Peyer's patch (tissue), 4 donors: Measurements from ENCODE around the gene FGFR4. TPM values are rescaled to one million over a fixed set of nuclear protein-coding genes. Genes with fewer than 3 reads are reported as not detected.
A peak's percentile ranks its signal among the peaks of the same experiment; 100 is the strongest.
"Not testable (repeated sequence)": the region's sequence is repeated elsewhere in the genome, so short reads cannot be mapped to it uniquely, and the experiment has no call there.

Experiments used
- DNase-seq, 3 donors: peaks; one replicate each; pipeline ENCODE4 v3.0.0-alpha.2; 2017 to 2019
- H3K27ac ChIP-seq, 4 donors: fragments of 200-600 bp; sonication (generic); one replicate each; pipeline ENCODE4 v1.5.1; 2016 to 2019
- H3K27me3 ChIP-seq, 2 donors: fragments of 200-600 bp; sonication (generic); one replicate each; pipeline ENCODE4 v1.5.1; 2019
- H3K36me3 ChIP-seq, 3 donors: fragments of 200-600 bp; sonication (generic); one replicate each; pipeline ENCODE4 v1.5.1; 2016 to 2019
- H3K4me1 ChIP-seq, 4 donors: fragments of 200-600 bp; sonication (generic); one replicate each; pipeline ENCODE4 v1.5.1; 2016 to 2019
- H3K4me3 ChIP-seq, 4 donors: fragments of 200-600 bp; sonication (generic); 1 replicate in 3 of 4; 2 replicates in 1 of 4; pipeline ENCODE4 v1.5.1; 2016 to 2019; ENCODE audit warnings: mild to moderate bottlenecking in 1 of 4
- H3K9me3 ChIP-seq, 4 donors: fragments of 200-600 bp; sonication (generic); one replicate each; pipeline ENCODE4 v1.5.1; 2016 to 2019; ENCODE audit warnings: mild to moderate bottlenecking in 1 of 4
- CTCF ChIP-seq, 6 experiments: fragments of 450-650 bp in 4 of 6; fragments of 200-600 bp in 2 of 6; sonication (generic) in 1 of 6; IDR thresholded peaks; one replicate each; pipeline ENCODE4 v1.5.1; 2017 to 2019; ENCODE audit warnings: antibody characterized with exemption in 6 of 6, mild to moderate bottlenecking in 3 of 6, moderate library complexity in 1 of 6
- POLR2A ChIP-seq, 2 donors: fragments of 450-650 bp; IDR thresholded peaks; one replicate each; pipeline ENCODE4 v1.5.1; 2017; ENCODE audit warnings: antibody characterized with exemption in 2 of 2, mild to moderate bottlenecking in 2 of 2, moderate library complexity in 2 of 2
- total RNA-seq, 4 donors: library from RNA; depleted of rRNA; stranded (reverse); fragments of >200 nt; gene quantifications; one replicate each; pipeline ENCODE4 v1.1.0, GENCODE V29; 2016

FGFR4 gene
- total RNA-seq, 4 donors from 2014 or later, result 43.0 to 264 (median 72.3) TPM

- Histone ChIP-seq H3K36me3 (peaks cover 0 to 40% (median 0%) of the 10 kb centered on the region in 3 donors), H3K9me3 (no peaks in the 10 kb centered on the region), H3K4me3 (no peak overlapping the region), H3K27me3 (no peaks in the 10 kb centered on the region), H3K4me1 (peaks cover 0 to 3% (median 0%) of the 10 kb centered on the region in 4 donors), H3K27ac (peak overlapping the region in 2 of 4 donors; percentile 28 to 59)
- no peak for DNase-seq
- TF ChIP-seq CTCF (IDR thresholded peaks at IDR 0.05) (no peak), POLR2A (IDR thresholded peaks at IDR 0.05) (no peak)
These were observed 42.8 kb upstream of the FGFR4 start for GRCh38 chr5:177043958-177044357.

- Histone ChIP-seq H3K36me3 (peaks cover 0 to 40% (median 0%) of the 10 kb centered on the region in 3 donors), H3K4me1 (peaks cover 0 to 3% (median 0%) of the 10 kb centered on the region in 4 donors), H3K9me3 (no peaks in the 10 kb centered on the region), H3K4me3 (no peak overlapping the region), H3K27me3 (no peaks in the 10 kb centered on the region), H3K27ac (peak overlapping the region in 3 of 4 donors; percentile 13 to 59 (median 28))
- no peak for DNase-seq
- no peak for TF ChIP-seq CTCF (IDR thresholded peaks at IDR 0.05)
- TF ChIP-seq POLR2A (IDR thresholded peaks at IDR 0.05), result no peak
These were observed 42.1 kb upstream of the FGFR4 start for GRCh38 chr5:177044641-177045040.

DNA sequence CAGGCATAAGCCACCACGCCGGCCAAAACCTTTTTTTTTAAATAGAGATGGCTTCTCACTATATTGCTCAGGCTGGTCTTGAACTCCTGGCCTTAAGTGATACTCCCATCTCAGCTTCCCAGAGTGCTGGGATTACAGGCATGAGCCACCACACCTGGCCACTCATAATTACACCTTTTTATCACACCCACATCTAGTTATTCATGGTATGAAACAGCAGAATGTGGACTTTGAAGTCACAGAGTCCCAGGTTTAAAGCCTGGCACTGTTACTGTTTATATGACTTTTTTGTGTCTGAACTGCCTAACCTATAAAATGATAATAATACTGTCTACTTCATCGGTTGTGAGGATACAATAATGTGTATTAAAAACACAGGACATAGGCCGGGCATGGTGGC, 41.1 kb upstream of the FGFR4 start:
- DNase-seq, result peak in 1 of 3 donors; percentile 49
- H3K27me3 ChIP-seq, result no peaks in the 10 kb centered on the region
- H3K36me3 ChIP-seq, result peaks cover 0 to 47% (median 0%) of the 10 kb centered on the region in 3 donors
- peaks cover 0 to 3% (median 0%) of the 10 kb centered on the region in 4 donors for H3K4me1 ChIP-seq
- no peak for TF ChIP-seq POLR2A (IDR thresholded peaks at IDR 0.05)
- no peak for TF ChIP-seq CTCF (IDR thresholded peaks at IDR 0.05)
- no peaks in the 10 kb centered on the region for H3K9me3 ChIP-seq
- H3K4me3 ChIP-seq, result no peak overlapping the region
- H3K27ac ChIP-seq, result peak overlapping the region in 3 of 4 donors; percentile 13 to 64 (median 28)

GRCh38 chr5:177048531-177048930, 38.2 kb upstream of the FGFR4 start:
- not testable (repeated sequence) for DNase-seq, H3K4me1 ChIP-seq, H3K27ac ChIP-seq, H3K27me3 ChIP-seq, H3K4me3 ChIP-seq, H3K9me3 ChIP-seq
- peaks cover 0 to 33% (median 0%) of the 10 kb centered on the region in 3 donors for H3K36me3 ChIP-seq

DNA sequence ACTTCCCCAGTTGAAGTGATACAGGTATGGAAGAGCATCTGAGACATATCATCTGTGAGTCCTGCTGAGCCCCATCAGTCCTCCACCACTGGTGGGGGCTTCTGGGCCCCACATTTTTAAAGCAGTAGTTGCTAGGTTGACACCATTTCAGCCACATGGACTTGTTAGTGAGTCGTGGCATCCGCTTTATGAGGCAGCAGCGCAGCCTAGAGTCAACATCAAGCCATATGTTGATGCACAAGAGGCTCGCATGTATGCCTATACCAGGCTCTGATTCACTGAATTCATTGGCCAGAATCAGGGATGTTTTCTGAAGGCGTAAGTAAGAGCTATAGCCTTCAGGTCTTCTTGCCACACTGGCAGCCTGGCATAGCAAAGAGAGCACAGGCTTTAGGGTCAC, 37.4 kb upstream of the FGFR4 start:
- Histone ChIP-seq H3K9me3 (no peaks in the 10 kb centered on the region), H3K4me3 (no peak overlapping the region)
- peak in 1 of 6 experiments; percentile 11 for TF ChIP-seq CTCF (IDR thresholded peaks at IDR 0.05)
- TF ChIP-seq POLR2A (IDR thresholded peaks at IDR 0.05), result no peak

DNA sequence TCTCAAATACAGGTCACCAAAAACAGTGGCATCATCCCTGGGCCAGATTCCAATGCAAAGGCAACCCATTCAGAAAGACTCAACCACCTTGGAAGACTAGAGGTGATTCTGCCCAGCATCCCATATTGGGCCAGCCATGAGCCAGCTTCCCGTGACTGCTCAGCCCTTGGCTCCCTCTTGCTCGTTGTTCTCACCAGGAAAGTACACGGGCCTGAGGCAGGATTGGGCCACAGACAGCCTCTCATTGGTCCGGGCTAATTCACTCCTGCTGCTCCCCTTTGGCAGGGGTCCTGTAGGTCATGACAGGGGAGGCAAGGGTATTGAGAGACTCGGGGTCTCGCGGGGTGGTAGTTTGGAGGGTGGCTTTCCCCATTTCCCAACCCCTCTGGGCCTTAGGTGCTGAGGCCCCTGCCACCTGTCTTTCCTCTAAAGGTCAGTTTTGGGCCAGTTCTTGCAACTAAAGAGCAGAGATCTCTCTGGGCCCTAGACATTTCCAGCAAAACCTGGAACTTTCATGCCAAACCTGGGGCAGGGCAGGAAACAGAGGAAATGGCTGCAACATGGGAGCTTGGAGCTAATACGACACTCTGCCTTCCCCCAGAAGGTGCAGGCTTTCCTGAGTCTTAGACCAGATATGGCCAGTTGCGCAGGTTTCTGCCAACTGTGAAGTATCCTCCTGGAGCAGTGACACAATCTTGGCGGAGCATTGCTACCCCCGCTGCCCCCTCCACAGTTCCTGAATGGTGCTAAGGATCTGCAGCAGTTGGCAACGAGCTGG, 22.0 kb upstream of the FGFR4 start:
- H3K9me3 ChIP-seq, result no peaks in the 10 kb centered on the region
- H3K4me1 ChIP-seq, result no peaks in the 10 kb centered on the region
- no peak for DNase-seq
- peaks cover 0 to 20% (median 0%) of the 10 kb centered on the region in 3 donors for H3K36me3 ChIP-seq
- no peaks in the 10 kb centered on the region for H3K27me3 ChIP-seq
- TF ChIP-seq CTCF (IDR thresholded peaks at IDR 0.05), result no peak
- TF ChIP-seq POLR2A (IDR thresholded peaks at IDR 0.05), result no peak
- no peak overlapping the region for H3K4me3 ChIP-seq
- no peak overlapping the region for H3K27ac ChIP-seq

More for the DNA sequence above, 37.4 kb upstream of the FGFR4 start:
- peaks cover 0 to 30% (median 0%) of the 10 kb centered on the region in 3 donors for H3K36me3 ChIP-seq
- peaks cover 0 to 3% (median 0%) of the 10 kb centered on the region in 4 donors for H3K4me1 ChIP-seq
- DNase-seq, result no peak
- H3K27ac ChIP-seq, result no peak overlapping the region
- H3K27me3 ChIP-seq, result no peaks in the 10 kb centered on the region
